B cell (primary cell): ENCODE data around the gene AQP5.

Experiments used
- EZH2 ChIP-seq: IDR thresholded peaks from 2 replicates; pipeline ENCODE4 v1.6.1; 2012; ENCODE audit warnings: borderline replicate concordance, low read depth, mild to moderate bottlenecking, moderate library complexity, low read length; ENCODE audit not compliant: insufficient read depth, poor library complexity, severe bottlenecking
- TF ChIP-seq, protein P1 (sequence below): fragments of 200-600 bp; IDR thresholded peaks from one replicate; pipeline ENCODE4 v1.8.0; 2022; ENCODE audit warnings: antibody characterized with exemption, mild to moderate bottlenecking

DNA sequence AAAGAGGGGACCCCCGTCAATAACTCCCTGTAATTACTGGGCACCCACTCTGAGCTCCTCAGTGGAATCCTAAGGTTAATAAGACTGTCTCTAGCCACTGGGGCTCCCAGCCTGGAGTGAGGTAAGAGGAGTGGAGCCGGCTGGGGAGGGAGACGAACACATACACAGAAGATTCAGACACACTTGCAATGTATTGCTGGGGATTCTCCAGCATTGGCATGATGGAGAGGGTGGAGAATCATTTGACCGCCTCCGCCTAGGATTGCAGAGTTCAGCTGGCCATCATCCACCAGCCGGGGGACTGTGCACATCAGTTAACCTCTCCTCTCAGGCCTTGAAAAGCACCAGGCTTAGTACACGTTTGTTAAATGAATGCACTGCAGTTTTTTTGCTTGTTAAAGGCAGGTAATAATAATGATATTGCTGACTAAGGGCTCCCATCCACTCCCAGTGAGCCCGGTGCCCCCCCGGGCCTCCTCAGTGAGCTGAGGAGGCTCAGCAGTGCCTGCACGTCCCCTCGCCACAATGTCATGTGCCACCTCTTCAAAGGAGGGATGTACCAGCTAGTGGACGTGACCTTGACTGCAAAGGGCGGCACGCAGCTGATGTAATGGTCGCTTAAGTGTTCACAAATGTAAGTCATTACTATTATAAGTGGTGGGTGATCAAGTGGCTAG is 37.7 kb upstream of the AQP5 start:
- TF ChIP-seq, protein P1, sequence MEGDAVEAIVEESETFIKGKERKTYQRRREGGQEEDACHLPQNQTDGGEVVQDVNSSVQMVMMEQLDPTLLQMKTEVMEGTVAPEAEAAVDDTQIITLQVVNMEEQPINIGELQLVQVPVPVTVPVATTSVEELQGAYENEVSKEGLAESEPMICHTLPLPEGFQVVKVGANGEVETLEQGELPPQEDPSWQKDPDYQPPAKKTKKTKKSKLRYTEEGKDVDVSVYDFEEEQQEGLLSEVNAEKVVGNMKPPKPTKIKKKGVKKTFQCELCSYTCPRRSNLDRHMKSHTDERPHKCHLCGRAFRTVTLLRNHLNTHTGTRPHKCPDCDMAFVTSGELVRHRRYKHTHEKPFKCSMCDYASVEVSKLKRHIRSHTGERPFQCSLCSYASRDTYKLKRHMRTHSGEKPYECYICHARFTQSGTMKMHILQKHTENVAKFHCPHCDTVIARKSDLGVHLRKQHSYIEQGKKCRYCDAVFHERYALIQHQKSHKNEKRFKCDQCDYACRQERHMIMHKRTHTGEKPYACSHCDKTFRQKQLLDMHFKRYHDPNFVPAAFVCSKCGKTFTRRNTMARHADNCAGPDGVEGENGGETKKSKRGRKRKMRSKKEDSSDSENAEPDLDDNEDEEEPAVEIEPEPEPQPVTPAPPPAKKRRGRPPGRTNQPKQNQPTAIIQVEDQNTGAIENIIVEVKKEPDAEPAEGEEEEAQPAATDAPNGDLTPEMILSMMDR = no peak
- no peak for TF ChIP-seq EZH2
